ENCODE results near the gene MLLT10. TPM values are rescaled to one million over a fixed set of nuclear protein-coding genes. Genes with fewer than 3 reads are reported as not detected.
A peak's percentile ranks its signal among the peaks of the same experiment; 100 is the strongest.

Gene MLLT10
- total RNA-seq, 1 donor from 2014 or later = 43.9 TPM

DNA sequence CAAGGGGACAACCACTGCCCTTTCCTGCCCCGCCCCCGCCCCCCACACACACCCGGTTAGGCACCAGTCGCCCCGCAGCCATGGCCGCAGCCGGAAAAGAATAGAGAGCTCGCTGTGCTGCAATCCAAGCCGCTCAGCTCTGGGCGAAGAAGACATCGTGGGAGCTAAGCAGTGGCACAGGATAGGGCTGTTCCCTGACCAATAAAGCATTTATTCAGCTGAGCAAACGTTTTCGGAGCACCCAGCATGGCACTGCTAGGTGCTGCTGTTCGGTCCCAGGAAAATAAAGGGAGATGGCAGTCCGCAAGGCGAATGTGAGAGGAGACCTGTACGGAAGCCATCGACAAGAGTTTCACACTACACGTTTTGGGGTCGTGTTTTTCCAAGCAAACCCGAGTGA, 26.9 kb upstream of the MLLT10 start:
- TF ChIP-seq, protein P1, sequence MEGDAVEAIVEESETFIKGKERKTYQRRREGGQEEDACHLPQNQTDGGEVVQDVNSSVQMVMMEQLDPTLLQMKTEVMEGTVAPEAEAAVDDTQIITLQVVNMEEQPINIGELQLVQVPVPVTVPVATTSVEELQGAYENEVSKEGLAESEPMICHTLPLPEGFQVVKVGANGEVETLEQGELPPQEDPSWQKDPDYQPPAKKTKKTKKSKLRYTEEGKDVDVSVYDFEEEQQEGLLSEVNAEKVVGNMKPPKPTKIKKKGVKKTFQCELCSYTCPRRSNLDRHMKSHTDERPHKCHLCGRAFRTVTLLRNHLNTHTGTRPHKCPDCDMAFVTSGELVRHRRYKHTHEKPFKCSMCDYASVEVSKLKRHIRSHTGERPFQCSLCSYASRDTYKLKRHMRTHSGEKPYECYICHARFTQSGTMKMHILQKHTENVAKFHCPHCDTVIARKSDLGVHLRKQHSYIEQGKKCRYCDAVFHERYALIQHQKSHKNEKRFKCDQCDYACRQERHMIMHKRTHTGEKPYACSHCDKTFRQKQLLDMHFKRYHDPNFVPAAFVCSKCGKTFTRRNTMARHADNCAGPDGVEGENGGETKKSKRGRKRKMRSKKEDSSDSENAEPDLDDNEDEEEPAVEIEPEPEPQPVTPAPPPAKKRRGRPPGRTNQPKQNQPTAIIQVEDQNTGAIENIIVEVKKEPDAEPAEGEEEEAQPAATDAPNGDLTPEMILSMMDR (IDR thresholded peaks at IDR 0.05) = no peak
- Mint-ChIP-seq H3K4me3 (ENCODE audit: unreplicated experiment) (no peak overlapping the region), H3K4me1 (ENCODE audit: unreplicated experiment) (peaks cover 34% of the 10 kb centered on the region), H3K27me3 (ENCODE audit: unreplicated experiment) (no peaks in the 10 kb centered on the region), H3K27ac (ENCODE audit: unreplicated experiment) (peak overlapping the region; percentile 31), H3K36me3 (ENCODE audit: unreplicated experiment) (no peaks in the 10 kb centered on the region), H3K9me3 (ENCODE audit: unreplicated experiment) (no peaks in the 10 kb centered on the region)
- DNase-seq (ENCODE audit: extremely low spot score, unreplicated experiment) = peak; percentile 63

DNA sequence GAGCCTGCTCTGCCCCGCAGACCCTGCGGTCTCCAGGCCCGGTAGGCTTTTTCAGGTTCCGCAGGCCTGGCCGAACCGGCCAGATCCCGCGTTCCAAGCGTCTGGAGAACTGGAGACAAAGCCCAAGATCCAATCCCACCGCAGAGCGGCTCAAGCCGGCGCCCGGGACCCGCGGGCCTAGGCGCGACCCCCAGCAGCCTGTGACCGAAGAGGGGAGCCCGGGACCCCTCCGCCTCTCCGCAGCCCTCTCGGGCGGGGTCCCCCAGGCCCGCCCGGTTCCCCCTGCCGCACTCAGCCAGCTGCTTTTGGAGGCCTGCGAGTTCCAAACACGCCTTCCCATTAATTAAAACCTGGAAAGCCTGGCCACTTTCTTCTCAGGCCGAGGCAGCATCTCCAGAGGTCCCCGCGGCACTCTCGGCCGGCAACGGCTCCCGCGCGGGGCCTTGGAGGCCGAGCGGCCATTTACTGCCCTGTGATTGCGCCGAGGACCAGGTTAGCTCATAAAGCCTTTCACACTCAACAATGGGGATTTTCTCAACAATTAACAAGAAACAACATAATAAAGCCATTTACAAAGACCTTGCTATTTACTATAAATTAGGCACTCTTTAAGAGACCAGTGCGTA, 25.2 kb upstream of the MLLT10 start:
- DNase-seq (ENCODE audit: extremely low spot score, unreplicated experiment) = peak; percentile 82
- Mint-ChIP-seq H3K36me3 (ENCODE audit: unreplicated experiment) (no peaks in the 10 kb centered on the region), H3K27me3 (ENCODE audit: unreplicated experiment) (no peaks in the 10 kb centered on the region), H3K4me1 (ENCODE audit: unreplicated experiment) (peaks cover 49% of the 10 kb centered on the region), H3K4me3 (ENCODE audit: unreplicated experiment) (no peak overlapping the region), H3K27ac (ENCODE audit: unreplicated experiment) (peak overlapping the region; percentile 78), H3K9me3 (ENCODE audit: unreplicated experiment) (no peaks in the 10 kb centered on the region)
- TF ChIP-seq, protein P1 (IDR thresholded peaks at IDR 0.05) = no peak

DNA sequence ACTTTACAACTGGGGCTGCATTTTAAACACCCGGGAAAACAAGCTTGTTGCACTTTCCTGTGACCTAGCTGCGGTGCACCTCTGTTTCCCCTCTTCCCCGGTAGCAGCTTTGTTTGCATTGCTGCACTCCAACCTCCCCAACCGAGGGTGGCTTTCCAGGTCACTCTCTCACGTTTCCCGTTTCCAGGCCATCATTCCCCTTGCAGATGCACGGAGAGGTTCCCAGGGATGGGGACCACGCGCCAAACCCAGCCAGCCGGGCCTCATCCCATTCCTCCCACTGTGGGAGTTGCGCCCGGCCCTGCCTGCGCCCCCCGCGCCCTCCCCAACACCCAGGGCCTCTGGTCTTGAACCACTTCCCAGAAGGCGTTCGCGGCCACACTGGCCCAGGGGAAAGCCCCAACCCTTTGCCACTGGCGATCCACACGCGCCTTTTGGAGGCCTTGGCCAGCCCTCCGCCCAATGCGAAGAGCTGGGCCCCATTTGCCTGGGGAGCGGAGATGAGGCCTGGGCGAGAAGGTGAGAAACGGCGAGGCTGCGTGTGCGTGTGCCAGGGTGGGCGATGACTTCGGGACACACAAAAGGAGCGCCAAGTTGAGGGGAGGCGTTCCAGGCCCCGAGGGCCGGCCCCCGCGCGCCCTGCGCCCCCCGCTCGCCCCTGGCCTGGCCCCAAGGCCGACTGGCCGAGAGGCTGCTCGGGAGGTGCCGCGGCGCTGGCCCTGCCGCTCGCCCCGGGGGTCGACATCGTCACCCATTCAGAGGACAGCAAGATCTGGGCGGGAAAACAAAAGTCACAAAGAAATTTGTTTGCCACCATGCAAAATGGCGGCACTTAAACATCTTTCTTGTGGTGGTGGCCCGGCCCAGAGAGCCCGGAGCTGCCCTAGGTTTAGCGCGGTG, 24.4 kb upstream of the MLLT10 start:
- no peaks in the 10 kb centered on the region for H3K9me3 Mint-ChIP-seq (ENCODE audit: unreplicated experiment)
- no peak for DNase-seq (ENCODE audit: extremely low spot score, unreplicated experiment)
- H3K4me1 Mint-ChIP-seq (ENCODE audit: unreplicated experiment) = peaks cover 54% of the 10 kb centered on the region
- H3K27me3 Mint-ChIP-seq (ENCODE audit: unreplicated experiment) = no peaks in the 10 kb centered on the region
- peak overlapping the region; percentile 26 for H3K4me3 Mint-ChIP-seq (ENCODE audit: unreplicated experiment)
- TF ChIP-seq, protein P1 (IDR thresholded peaks at IDR 0.05) = no peak
- peak overlapping the region; percentile 66 for H3K27ac Mint-ChIP-seq (ENCODE audit: unreplicated experiment)
- H3K36me3 Mint-ChIP-seq (ENCODE audit: unreplicated experiment) = no peaks in the 10 kb centered on the region

GRCh38 chr10:21510241-21511094, 23.6 kb upstream of the MLLT10 start:
- H3K4me3 Mint-ChIP-seq (ENCODE audit: unreplicated experiment) = peak overlapping the region; percentile 71
- peaks cover 62% of the 10 kb centered on the region for H3K4me1 Mint-ChIP-seq (ENCODE audit: unreplicated experiment)

More at GRCh38 chr10:21510241-21511094, 23.6 kb upstream of the MLLT10 start:
- Mint-ChIP-seq H3K27ac (ENCODE audit: unreplicated experiment) (peak overlapping the region; percentile 88), H3K36me3 (ENCODE audit: unreplicated experiment) (no peaks in the 10 kb centered on the region), H3K9me3 (ENCODE audit: unreplicated experiment) (no peaks in the 10 kb centered on the region), H3K27me3 (ENCODE audit: unreplicated experiment) (no peaks in the 10 kb centered on the region)
- TF ChIP-seq, protein P1 (IDR thresholded peaks at IDR 0.05) = no peak
- DNase-seq (ENCODE audit: extremely low spot score, unreplicated experiment) = no peak

Measured in osteocyte (in vitro differentiated cells).